Retina (tissue), 1 donor: Measurements from ENCODE around the gene ATP13A4.

ENCODE experiments used
- DNase-seq: peaks from one replicate; pipeline ENCODE4 v3.0.0-alpha.2; 2016

Gene ATP13A4

DNA sequence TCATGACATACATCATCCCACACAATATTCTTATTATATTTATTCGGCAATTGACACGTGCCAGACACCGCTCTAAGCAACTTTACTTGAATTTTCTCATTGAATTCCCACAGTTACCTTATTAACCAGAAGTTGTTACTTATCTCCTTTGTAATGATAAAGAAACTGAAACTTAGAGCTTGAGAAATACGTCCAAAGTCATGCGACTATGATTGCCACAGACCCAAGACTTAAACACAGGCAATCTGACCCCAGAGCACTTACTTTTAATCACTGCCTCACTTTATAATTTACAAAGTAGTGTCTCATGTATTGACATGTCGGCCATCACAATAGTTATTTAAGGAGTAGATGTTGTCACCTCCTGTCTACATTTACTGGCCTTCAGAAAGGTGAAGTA lies 64.7 kb downstream of the ATP13A4 start:
- no peak for DNase-seq

- no peak for DNase-seq
Measured at GRCh38 chr3:193488741-193489140, 66.0 kb downstream of the ATP13A4 start.

- DNase-seq, result no peak
Measured at GRCh38 chr3:193483988-193484539, 70.6 kb downstream of the ATP13A4 start.

DNA sequence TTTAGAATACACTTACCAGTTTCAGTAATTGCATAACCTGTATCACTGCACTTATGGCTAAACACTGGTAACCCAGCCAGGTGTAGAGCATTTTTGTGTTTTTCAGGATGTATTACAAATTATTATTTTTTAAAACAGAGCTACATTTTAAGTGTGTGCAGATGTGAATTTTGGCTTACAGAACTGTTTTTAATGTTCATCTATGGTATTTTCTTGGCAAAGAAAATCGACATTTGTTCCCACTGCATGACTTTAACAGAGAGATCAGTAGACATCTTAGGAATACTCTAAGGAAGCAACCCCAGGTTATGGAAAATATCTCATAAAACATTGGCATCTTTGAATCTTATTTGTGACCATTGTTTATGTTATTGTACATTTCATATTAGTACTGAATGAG lies 73.3 kb downstream of the ATP13A4 start:
- DNase-seq, result no peak

GRCh38 chr3:193474446-193474845 lies 80.2 kb downstream of the ATP13A4 start:
- DNase-seq, result no peak

GRCh38 chr3:193470710-193471109 lies 84.0 kb downstream of the ATP13A4 start:
- DNase-seq, result peak; percentile 33

DNA sequence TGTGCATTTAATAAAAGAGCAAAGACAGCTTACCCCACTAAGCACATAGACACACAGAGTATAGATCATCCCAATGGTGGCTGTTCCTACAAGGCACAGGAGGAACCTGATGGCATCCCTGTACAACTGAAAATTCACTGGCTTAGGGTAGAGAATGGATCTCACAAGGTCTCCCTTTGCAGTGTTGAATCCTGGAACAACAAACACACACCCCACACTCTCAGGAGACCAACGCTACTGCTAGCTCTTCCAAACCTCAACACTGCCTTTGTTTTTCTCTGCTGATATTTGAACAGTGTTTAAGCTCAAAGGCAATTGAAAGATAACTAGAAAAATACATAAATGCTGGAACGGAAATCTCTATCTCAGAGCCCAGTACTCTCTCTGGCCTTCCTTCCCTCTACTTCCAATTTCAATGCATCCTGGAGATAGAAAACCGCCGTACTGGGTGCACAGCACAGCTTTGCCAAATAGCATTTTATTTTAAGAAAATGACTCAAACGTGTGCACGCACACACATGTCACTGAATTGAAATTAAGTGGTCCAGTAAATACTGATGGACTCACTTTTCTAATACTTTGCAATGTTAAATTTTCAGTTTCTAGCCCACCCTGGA lies 88.6 kb downstream of the ATP13A4 start:
- no peak for DNase-seq

GRCh38 chr3:193464889-193465288 lies 89.8 kb downstream of the ATP13A4 start:
- DNase-seq, result no peak

DNA sequence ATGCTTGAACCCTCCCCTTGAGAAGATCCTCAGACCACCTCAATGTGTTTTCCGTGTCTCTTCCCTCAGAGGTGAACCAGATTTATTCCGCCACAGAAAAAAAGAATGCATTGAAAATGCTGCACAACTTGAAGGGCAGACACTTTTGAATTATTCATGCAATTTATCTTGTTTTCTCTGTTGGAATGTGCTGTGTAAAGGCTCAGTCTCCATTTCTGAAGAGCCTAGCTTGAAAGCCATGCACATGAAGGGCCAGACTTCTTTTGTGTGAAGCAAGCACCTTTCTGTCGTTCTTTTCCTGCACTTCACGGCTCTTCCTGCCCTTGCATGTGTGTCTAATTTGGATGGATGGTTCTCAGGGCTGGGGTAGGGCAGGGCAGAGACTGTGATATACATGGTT lies 97.2 kb downstream of the ATP13A4 start:
- no peak for DNase-seq

- no peak for DNase-seq
Measured at GRCh38 chr3:193452338-193452737, 102.4 kb downstream of the ATP13A4 start.

DNA sequence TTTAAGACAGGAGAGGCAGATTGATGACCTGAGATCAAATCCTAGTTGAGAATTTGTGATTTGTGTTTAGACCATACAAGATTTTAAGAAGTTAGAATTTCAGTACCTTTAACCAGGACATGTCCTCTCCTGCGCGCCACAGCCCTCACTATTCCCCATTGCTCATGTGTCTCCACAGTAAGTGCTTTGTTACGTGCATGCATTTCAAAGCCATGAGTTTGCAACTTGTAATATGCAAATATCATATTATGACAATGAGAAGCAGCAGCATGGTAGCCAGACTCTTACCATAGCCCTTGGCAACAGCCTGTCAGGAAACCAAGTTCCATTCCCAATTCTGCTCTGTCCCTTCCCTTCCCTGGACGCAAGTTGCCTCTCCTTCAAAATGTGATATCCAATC lies 102.8 kb downstream of the ATP13A4 start:
- no peak for DNase-seq

DNA sequence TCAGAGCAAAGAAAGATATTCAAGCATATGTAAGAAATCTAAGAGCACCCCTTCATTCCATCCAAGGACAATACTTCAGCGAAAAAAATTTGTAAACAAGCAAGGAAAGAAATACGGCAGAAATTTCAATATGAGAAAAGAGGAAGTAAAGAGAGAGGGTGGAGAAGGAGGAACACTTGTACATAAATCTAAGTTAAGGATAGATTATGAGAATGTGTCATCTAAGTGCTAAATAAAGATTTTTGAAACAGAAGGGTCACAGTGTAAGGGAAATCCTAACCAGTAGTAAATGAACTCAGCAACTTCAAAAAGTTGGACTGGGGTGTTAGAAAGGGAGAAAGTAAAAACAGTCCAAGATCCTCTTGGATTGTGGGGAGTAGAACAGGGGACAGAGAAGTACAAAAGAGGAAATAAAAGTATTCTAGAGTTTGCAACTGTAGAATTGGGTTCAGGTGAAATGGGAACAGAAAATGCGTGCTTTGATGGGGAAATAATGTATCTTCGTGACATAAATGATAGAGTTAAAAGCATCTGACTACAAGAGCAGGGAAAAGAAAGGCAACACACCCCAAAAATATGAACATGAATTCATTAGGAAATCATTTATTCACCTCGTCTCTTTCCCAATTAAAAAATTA lies 107.6 kb downstream of the ATP13A4 start:
- DNase-seq, result no peak

DNA sequence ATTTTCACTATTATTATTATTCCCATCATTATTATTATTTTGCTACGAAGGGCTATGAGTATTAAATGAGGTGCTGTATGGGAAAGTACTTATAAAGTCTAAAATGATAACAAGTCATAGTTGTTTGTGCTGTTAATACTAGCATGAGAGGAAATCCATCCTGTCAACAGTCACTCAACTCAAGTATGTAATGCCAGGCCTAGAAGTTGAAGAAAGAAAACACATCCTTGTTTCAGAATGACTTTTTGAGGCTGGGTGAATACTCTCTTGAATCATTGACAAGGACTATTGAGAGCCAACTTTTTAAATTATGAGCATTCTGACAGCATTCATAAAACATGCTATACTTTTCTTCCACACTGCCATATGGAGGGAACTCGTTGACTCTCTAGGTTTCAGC lies 115.3 kb downstream of the ATP13A4 start:
- no peak for DNase-seq

- no peak for DNase-seq
Measured at GRCh38 chr3:193418576-193419373, 135.9 kb downstream of the ATP13A4 start.

- DNase-seq, result no peak
Measured at GRCh38 chr3:193416629-193417028, 138.1 kb downstream of the ATP13A4 start.

DNA sequence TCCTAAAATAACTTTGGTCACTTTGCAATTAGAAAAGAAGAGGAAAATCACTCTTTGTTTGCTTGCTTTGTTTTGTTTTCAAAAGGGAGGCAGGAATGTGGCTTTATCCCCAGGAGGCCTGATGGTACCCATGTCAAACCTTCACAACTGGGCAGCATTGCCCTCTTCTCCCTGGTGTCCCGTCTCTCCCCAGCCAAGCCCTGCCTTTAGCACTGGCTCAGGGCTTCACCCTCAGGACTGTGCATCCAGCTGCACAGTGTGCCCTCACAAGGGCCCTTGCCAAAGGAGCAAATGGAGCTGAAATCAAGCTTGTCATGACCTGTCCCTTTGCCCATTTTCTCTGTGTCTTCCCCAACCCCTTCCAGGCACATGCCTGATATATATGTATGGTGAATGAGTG lies 147.0 kb downstream of the ATP13A4 start:
- no peak for DNase-seq

DNA sequence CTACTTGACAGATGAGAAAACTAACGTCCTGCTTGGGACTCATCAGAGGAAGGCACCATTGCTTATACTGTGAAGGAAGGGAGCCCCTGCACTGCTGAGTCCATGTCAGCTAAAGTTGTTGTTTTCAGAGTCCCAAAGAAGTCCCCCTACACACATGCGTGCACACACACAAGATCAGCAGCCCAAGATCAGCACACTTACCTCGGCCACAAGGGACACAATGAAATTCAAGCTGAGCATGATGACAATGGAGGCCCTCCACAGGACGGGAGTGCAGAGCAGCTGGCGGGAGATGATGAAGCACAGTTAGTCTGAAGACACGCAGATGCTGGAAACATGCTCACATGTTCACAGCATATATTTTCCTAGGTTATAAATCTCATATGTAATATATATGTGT lies 147.6 kb downstream of the ATP13A4 start:
- no peak for DNase-seq

DNA sequence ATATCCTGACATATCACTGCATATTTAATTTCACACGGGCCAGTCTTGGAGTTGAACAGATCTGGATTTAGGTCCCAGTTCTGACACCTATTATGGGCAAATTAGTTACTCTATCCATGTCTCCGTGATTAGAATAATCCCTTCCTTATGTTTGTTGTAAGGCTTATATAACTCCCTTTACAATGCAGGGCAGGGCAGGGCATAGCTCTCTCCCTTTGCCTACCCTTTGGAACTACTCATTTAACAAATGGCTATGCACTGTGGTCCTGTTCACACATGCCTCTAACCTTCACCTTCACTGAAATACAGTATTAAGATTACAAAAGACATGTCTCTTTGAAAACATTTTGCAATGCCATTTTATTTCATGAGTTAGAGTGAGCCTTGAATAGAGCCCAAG lies 151.4 kb downstream of the ATP13A4 start:
- DNase-seq, result no peak

- DNase-seq, result no peak
Measured at GRCh38 chr3:193400304-193400703, 154.4 kb downstream of the ATP13A4 start.

GRCh38 chr3:193396451-193397244 lies 158.0 kb downstream of the ATP13A4 start:
- no peak for DNase-seq

- DNase-seq, result no peak
Measured at GRCh38 chr3:193391902-193392301, 162.8 kb downstream of the ATP13A4 start.

DNA sequence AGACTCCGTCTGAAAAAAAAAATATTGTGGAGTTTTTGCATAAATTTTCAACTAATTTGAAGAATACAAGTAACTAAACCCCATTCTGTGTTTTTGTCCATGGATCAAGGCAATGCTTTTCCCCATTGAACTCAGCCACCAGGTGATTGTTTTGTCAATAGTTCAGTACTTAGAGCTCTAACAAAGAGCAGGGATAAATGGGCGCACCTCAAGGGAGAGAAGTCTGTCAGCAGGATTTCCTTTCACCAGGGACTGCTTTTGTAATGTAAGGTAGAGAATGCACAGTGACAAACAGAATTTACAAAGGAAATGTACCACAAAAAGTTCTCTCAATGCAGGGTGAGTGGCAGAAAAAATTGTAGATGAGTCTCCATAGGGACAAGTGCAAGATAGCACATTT lies 165.4 kb downstream of the ATP13A4 start:
- no peak for DNase-seq

DNA sequence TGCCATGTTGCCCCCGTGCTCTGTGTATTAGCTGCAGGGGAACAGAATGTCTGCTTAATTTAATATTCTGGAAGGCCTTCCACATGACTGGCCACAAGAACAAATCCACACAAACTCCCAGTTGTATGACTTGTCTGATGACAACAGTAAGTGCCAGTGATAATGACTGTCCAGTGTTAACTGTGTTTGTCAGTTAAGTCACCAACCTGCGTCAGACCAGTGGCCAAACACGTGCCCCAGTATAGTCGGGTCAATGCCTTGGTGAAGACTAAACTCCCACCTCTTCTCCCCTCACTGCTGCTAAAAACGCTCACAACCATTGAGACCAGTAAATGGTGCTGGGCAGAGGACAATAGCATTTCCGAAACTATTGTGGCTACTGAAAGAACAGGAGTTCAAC lies 166.3 kb downstream of the ATP13A4 start:
- DNase-seq, result peak; percentile 58
